Loucy (cell line): ENCODE data around the gene OR6M1.

Experiments used
- H2AFZ ChIP-seq: fragments of 200-600 bp; sonication (generic); 2 replicates; pipeline ENCODE4 v1.6.0; 2016; ENCODE audit warnings: antibody characterized with exemption, mild to moderate bottlenecking, low read length, moderate library complexity
- H3F3A ChIP-seq: fragments of 200-600 bp; 2 replicates; pipeline ENCODE4 v1.6.0; 2016; ENCODE audit warnings: antibody characterized with exemption, low read depth, mild to moderate bottlenecking
- H3K27me3 ChIP-seq: fragments of 200-600 bp; sonication (generic); 2 replicates; pipeline ENCODE4 v1.6.1; 2014; ENCODE audit warnings: low read length, mild to moderate bottlenecking; ENCODE audit not compliant: insufficient read depth, poor library complexity, severe bottlenecking
- H3K36me3 ChIP-seq: fragments of 200-600 bp; sonication (generic); 2 replicates; pipeline ENCODE4 v1.6.1; 2016; ENCODE audit warnings: low read length; ENCODE audit not compliant: insufficient read depth
- H3K4me1 ChIP-seq: fragments of 200-600 bp; sonication (generic); 2 replicates; pipeline ENCODE4 v1.5.1; 2014; ENCODE audit warnings: low read length, mild to moderate bottlenecking; ENCODE audit not compliant: insufficient read depth, poor library complexity, severe bottlenecking
- H3K4me2 ChIP-seq: fragments of 200-600 bp; sonication (generic); 2 replicates; pipeline ENCODE4 v1.6.0; 2014; ENCODE audit warnings: antibody characterized with exemption, low read length, low read depth, mild to moderate bottlenecking; ENCODE audit not compliant: poor library complexity, severe bottlenecking
- H3K4me3 ChIP-seq: fragments of 200-600 bp; sonication (generic); 2 replicates; pipeline ENCODE4 v1.5.1; 2014; ENCODE audit warnings: low read length, mild to moderate bottlenecking, mixed read lengths; ENCODE audit not compliant: poor library complexity, severe bottlenecking
- H3K79me2 ChIP-seq: fragments of 200-600 bp; sonication (generic); 2 replicates; pipeline ENCODE4 v1.6.1; 2014; ENCODE audit warnings: low read length; ENCODE audit not compliant: insufficient read depth
- H3K9ac ChIP-seq: fragments of 200-600 bp; sonication (generic); 2 replicates; pipeline ENCODE4 v1.6.0; 2014; ENCODE audit warnings: mild to moderate bottlenecking, low read depth, low read length, moderate library complexity; ENCODE audit not compliant: poor library complexity, severe bottlenecking
- H3K9me2 ChIP-seq: fragments of 200-600 bp; sonication (generic); replicated peaks from 2 replicates; pipeline ENCODE4 v1.6.1; 2016; ENCODE audit warnings: low read depth, low read length, mixed read lengths
- H3K9me3 ChIP-seq: fragments of 200-600 bp; sonication (generic); 2 replicates; pipeline ENCODE4 v1.6.1; 2014; ENCODE audit warnings: mild to moderate bottlenecking, antibody characterized with exemption, low read length, low read depth; ENCODE audit not compliant: insufficient read depth
- H4K20me1 ChIP-seq: fragments of 200-600 bp; sonication (generic); 2 replicates; pipeline ENCODE4 v1.6.0; 2014; ENCODE audit warnings: antibody characterized with exemption, low read length, mild to moderate bottlenecking; ENCODE audit not compliant: insufficient read depth, poor library complexity, severe bottlenecking
- CTCF ChIP-seq: fragments of 200-600 bp; sonication (generic); conservative IDR thresholded peaks from 2 replicates; pipeline ENCODE4 v1.5.1; 2014; ENCODE audit warnings: mild to moderate bottlenecking, antibody characterized with exemption, low read length
- EZH2phosphoT487 ChIP-seq: fragments of 200-600 bp; IDR thresholded peaks from 2 replicates; pipeline ENCODE4 v1.6.1; 2018; ENCODE audit warnings: antibody characterized with exemption, mild to moderate bottlenecking, moderate library complexity, borderline replicate concordance

The OR6M1 gene

GRCh38 chr11:123773959-123774358, 32.2 kb downstream of the OR6M1 start:
- H3K4me2 ChIP-seq, result no peak overlapping the region
- H3K36me3 ChIP-seq, result no peaks in the 10 kb centered on the region
- H2AFZ ChIP-seq, result no peak overlapping the region
- H3K27me3 ChIP-seq, result no peaks in the 10 kb centered on the region
- H3K79me2 ChIP-seq, result no peaks in the 10 kb centered on the region
- H3F3A ChIP-seq, result no peaks in the 10 kb centered on the region
- TF ChIP-seq EZH2phosphoT487 (no peak), CTCF (no peak)
- H3K9me3 ChIP-seq, result no peaks in the 10 kb centered on the region
- no peaks in the 10 kb centered on the region for H3K9me2 ChIP-seq
- H3K4me1 ChIP-seq, result no peaks in the 10 kb centered on the region
- H3K4me3 ChIP-seq, result no peak overlapping the region
- no peaks in the 10 kb centered on the region for H4K20me1 ChIP-seq
- H3K9ac ChIP-seq, result no peak overlapping the region

GRCh38 chr11:123773026-123773425, 33.1 kb downstream of the OR6M1 start:
- no peak overlapping the region for H3K4me3 ChIP-seq
- no peaks in the 10 kb centered on the region for H3K79me2 ChIP-seq
- no peak overlapping the region for H3K9ac ChIP-seq
- H3K27me3 ChIP-seq, result no peaks in the 10 kb centered on the region
- no peaks in the 10 kb centered on the region for H3F3A ChIP-seq
- TF ChIP-seq EZH2phosphoT487 (no peak), CTCF (no peak)
- no peaks in the 10 kb centered on the region for H4K20me1 ChIP-seq
- H3K9me3 ChIP-seq, result no peaks in the 10 kb centered on the region
- H3K4me2 ChIP-seq, result no peak overlapping the region
- no peaks in the 10 kb centered on the region for H3K4me1 ChIP-seq
- no peaks in the 10 kb centered on the region for H3K9me2 ChIP-seq
- H3K36me3 ChIP-seq, result no peaks in the 10 kb centered on the region
- no peak overlapping the region for H2AFZ ChIP-seq

- Histone ChIP-seq H3K4me2 (no peak overlapping the region), H3K79me2 (no peaks in the 10 kb centered on the region), H2AFZ (no peak overlapping the region), H3K4me1 (no peaks in the 10 kb centered on the region), H3K36me3 (no peaks in the 10 kb centered on the region), H3K9me2 (no peaks in the 10 kb centered on the region), H3F3A (no peaks in the 10 kb centered on the region), H3K27me3 (no peaks in the 10 kb centered on the region), H3K9ac (no peak overlapping the region), H3K9me3 (no peaks in the 10 kb centered on the region), H3K4me3 (no peak overlapping the region), H4K20me1 (no peaks in the 10 kb centered on the region)
- TF ChIP-seq CTCF (no peak), EZH2phosphoT487 (no peak)
Observed at GRCh38 chr11:123771664-123772063, 34.5 kb downstream of the OR6M1 start.
